H1 (cell line): ENCODE results near the gene GTF2A1. TPM values are rescaled to one million over a fixed set of nuclear protein-coding genes. Genes with fewer than 3 reads are reported as not detected.

Source experiments
- CTCF ChIA-PET: fragments of 300-600 bp; sonication (Branson Sonifier 250); formaldehyde crosslinking; loops from one replicate; lab custom pipeline; 2021; ENCODE audit not compliant: partially characterized antibody; lab: Charles Lee
- POLR2A ChIA-PET: fragments of 300-600 bp; sonication (Branson Sonifier 250); formaldehyde crosslinking; loops from one replicate; lab custom pipeline; 2021; ENCODE audit warnings: inconsistent platforms; ENCODE audit not compliant: partially characterized antibody; lab: Charles Lee
- DNase-seq, 2 experiments: peaks; one replicate each; pipeline versions ENCODE4 v3.0.0 to v3.0.0-alpha.2; 2010 to 2022; ENCODE audit warnings: low spot score in 2 of 2, low read depth in 1 of 2, mixed read lengths in 1 of 2
- FAIRE-seq: peaks from 2 replicates; lab custom pipeline; 2011; peaks lifted over from hg19 to GRCh38; lab: Jason Lieb, UNC
- H2AFZ ChIP-seq: 2 replicates; pipeline ENCODE4 v1.8.1; 2012; ENCODE audit warnings: low read length, inconsistent platforms
- H2AK5ac ChIP-seq: 2 replicates; pipeline ENCODE4 v1.6.1; 2013; ENCODE audit warnings: low read depth, low read length
- H2BK120ac ChIP-seq: replicated peaks from 2 replicates; pipeline ENCODE3; 2013; ENCODE audit warnings: low read depth, low read length, inconsistent platforms
- H2BK12ac ChIP-seq: 2 replicates; pipeline ENCODE4 v1.6.1; 2013; ENCODE audit warnings: low read depth, low read length
- H2BK15ac ChIP-seq: 2 replicates; pipeline ENCODE4 v1.6.1; 2013; ENCODE audit warnings: low read length
- H2BK20ac ChIP-seq: 2 replicates; pipeline ENCODE4 v1.6.1; 2013; ENCODE audit warnings: low read length
- H2BK5ac ChIP-seq: 2 replicates; pipeline ENCODE4 v1.6.1; 2013; ENCODE audit warnings: low read depth, low read length
- H3K14ac ChIP-seq: 2 replicates; pipeline ENCODE4 v1.6.1; 2013; ENCODE audit warnings: inconsistent platforms; ENCODE audit not compliant: insufficient read length
- H3K18ac ChIP-seq: 2 replicates; pipeline ENCODE4 v1.6.1; 2013; ENCODE audit warnings: low read length; ENCODE audit errors: extremely low read depth
- H3K23ac ChIP-seq: 2 replicates; pipeline ENCODE4 v1.6.1; 2013; ENCODE audit warnings: inconsistent platforms; ENCODE audit not compliant: insufficient read length
- H3K23me2 ChIP-seq: 2 replicates; pipeline ENCODE4 v1.6.1; 2013; ENCODE audit warnings: low read depth, low read length
- H3K27ac ChIP-seq: 2 replicates; pipeline ENCODE4 v1.6.1; 2011; ENCODE audit warnings: low read depth, low read length, inconsistent platforms
- H3K27me3 ChIP-seq, 4 experiments: replicated peaks in 1 of 4; 1 replicate in 1 of 4; 2 replicates in 3 of 4; pipeline versions ENCODE4 v1.6.1 to v1.8.1; 2011 to 2013; ENCODE audit warnings: low read length in 3 of 4, mild to moderate bottlenecking in 3 of 4, inconsistent platforms in 2 of 4, mixed read lengths in 2 of 4, moderate library complexity in 1 of 4; ENCODE audit not compliant: control insufficient read depth in 3 of 4, insufficient read depth in 3 of 4; ENCODE audit errors: extremely low read depth in 1 of 4
- H3K36me3 ChIP-seq, 4 experiments: 2 replicates each; pipeline versions ENCODE4 v1.6.1 to v1.8.1; 2011 to 2013; ENCODE audit warnings: mild to moderate bottlenecking in 4 of 4, low read length in 3 of 4, moderate library complexity in 2 of 4, control low read depth in 1 of 4, inconsistent platforms in 1 of 4; ENCODE audit not compliant: insufficient read depth in 4 of 4, control insufficient read depth in 2 of 4
- H3K4ac ChIP-seq: replicated peaks from 2 replicates; pipeline ENCODE3; 2013; ENCODE audit warnings: low read length, low read depth, mixed read lengths, inconsistent platforms; ENCODE audit not compliant: insufficient read length
- H3K4me1 ChIP-seq, 4 experiments: replicated peaks in 1 of 4; 1 replicate in 1 of 4; 2 replicates in 3 of 4; pipeline versions ENCODE4 v1.6.1 to v1.8.1; 2011 to 2013; ENCODE audit warnings: low read length in 3 of 4, inconsistent platforms in 2 of 4, mixed read lengths in 1 of 4; ENCODE audit not compliant: insufficient read depth in 4 of 4, control insufficient read depth in 3 of 4
- H3K4me2 ChIP-seq, 2 experiments: 2 replicates each; pipeline versions ENCODE4 v1.6.1 to v1.8.1; 2011 to 2013; ENCODE audit warnings: low read depth in 2 of 2, low read length in 2 of 2, control low read depth in 1 of 2, inconsistent platforms in 1 of 2, mild to moderate bottlenecking in 1 of 2; ENCODE audit not compliant: insufficient read depth in 1 of 2
- H3K4me3 ChIP-seq, 4 experiments: fragments of 200-600, 300-600 bp in 1 of 4; sonication (generic), shearing (Covaris generic), sonication (Bioruptor Twin) in 1 of 4; 2 replicates each; pipeline versions ENCODE4 v1.5.1 to v1.8.1; 2011 to 2016; ENCODE audit warnings: low read length in 4 of 4, low read depth in 3 of 4, control low read depth in 2 of 4, inconsistent platforms in 2 of 4, mild to moderate bottlenecking in 2 of 4, mixed read lengths in 1 of 4, moderate library complexity in 1 of 4; ENCODE audit not compliant: insufficient read depth in 2 of 4; ENCODE audit errors: extremely low read depth in 1 of 4
- H3K56ac ChIP-seq: replicated peaks from 2 replicates; pipeline ENCODE3; 2013; ENCODE audit warnings: low read depth, mild to moderate bottlenecking, mixed read lengths, low read length, inconsistent platforms; ENCODE audit not compliant: insufficient read length
- H3K79me1 ChIP-seq: 2 replicates; pipeline ENCODE4 v1.6.1; 2013; ENCODE audit warnings: low read depth, low read length, control low read depth
- H3K79me2 ChIP-seq, 2 experiments: 2 replicates each; pipeline versions ENCODE4 v1.6.1 to v1.8.1; 2012 to 2013; ENCODE audit warnings: low read length in 2 of 2, mild to moderate bottlenecking in 2 of 2, inconsistent platforms in 1 of 2; ENCODE audit not compliant: insufficient read depth in 2 of 2, control insufficient read depth in 1 of 2
- H3K9ac ChIP-seq, 4 experiments: replicated peaks in 1 of 4; 1 replicate in 1 of 4; 2 replicates in 3 of 4; pipeline versions ENCODE4 v1.6.1 to v1.8.1; 2011 to 2013; ENCODE audit warnings: low read depth in 3 of 4, low read length in 3 of 4, control low read depth in 2 of 4, mild to moderate bottlenecking in 2 of 4, moderate library complexity in 2 of 4, inconsistent platforms in 1 of 4; ENCODE audit errors: extremely low read depth in 1 of 4
- H3K9me3 ChIP-seq, 2 experiments: 2 replicates each; pipeline versions ENCODE4 v1.6.1 to v1.8.1; 2012 to 2013; ENCODE audit warnings: mild to moderate bottlenecking in 2 of 2, moderate library complexity in 2 of 2, control low read depth in 1 of 2, inconsistent platforms in 1 of 2, low read depth in 1 of 2, low read length in 1 of 2, mixed read lengths in 1 of 2; ENCODE audit not compliant: insufficient read depth in 2 of 2
- H4K20me1 ChIP-seq, 2 experiments: replicated peaks in 1 of 2; 2 replicates each; pipeline versions ENCODE3 to v1.8.1; 2011 to 2013; ENCODE audit warnings: inconsistent platforms in 2 of 2, low read length in 2 of 2, mild to moderate bottlenecking in 1 of 2; ENCODE audit not compliant: insufficient read depth in 2 of 2, control insufficient read depth in 1 of 2
- H4K5ac ChIP-seq: 2 replicates; pipeline ENCODE4 v1.6.1; 2013; ENCODE audit warnings: low read length, low read depth, mixed read lengths, inconsistent platforms; ENCODE audit not compliant: insufficient read length
- H4K8ac ChIP-seq: 2 replicates; pipeline ENCODE4 v1.8.0; 2013; ENCODE audit warnings: mild to moderate bottlenecking, moderate library complexity, low read length, inconsistent platforms; ENCODE audit not compliant: insufficient read depth; ENCODE audit errors: extremely low read depth
- H4K91ac ChIP-seq: replicated peaks from 2 replicates; pipeline ENCODE3; 2013; ENCODE audit warnings: low read length, mixed read lengths, inconsistent platforms; ENCODE audit not compliant: insufficient read length
- BCL11A ChIP-seq, 2 experiments: IDR thresholded peaks; one replicate each; pipeline ENCODE4 v1.6.1; 2011; ENCODE audit warnings: low read depth in 2 of 2, low read length in 2 of 2, mild to moderate bottlenecking in 2 of 2
- GABPA ChIP-seq: IDR thresholded peaks from 2 replicates; pipeline ENCODE4 v1.6.1; 2011; ENCODE audit warnings: mild to moderate bottlenecking, low read length, moderate library complexity, borderline replicate concordance; ENCODE audit not compliant: insufficient read depth
- KDM5A ChIP-seq: fragments of 200-600 bp; IDR thresholded peaks from 2 replicates; pipeline ENCODE4 v1.7.1; 2012; ENCODE audit warnings: mild to moderate bottlenecking, low read length, inconsistent platforms, mixed read lengths
- RAD21 ChIP-seq, 2 experiments: IDR thresholded peaks in 1 of 2; conservative IDR thresholded peaks in 1 of 2; 2 replicates each; pipeline ENCODE4 v1.6.1; 2011; ENCODE audit warnings: low read depth in 2 of 2, low read length in 2 of 2, improper control_type of control experiment in 1 of 2, inconsistent platforms in 1 of 2, mild to moderate bottlenecking in 1 of 2, moderate library complexity in 1 of 2
- SP1 ChIP-seq: IDR thresholded peaks from 2 replicates; pipeline ENCODE4 v1.6.1; 2011; ENCODE audit warnings: low read depth, low read length
- WGBS, 2 experiments: shearing (Covaris generic) in 1 of 2; methylation state at CpG; one replicate each; pipeline versions ENCODE4 v1.1.6 to v1.1.7; 2013 to 2015; ENCODE audit warnings: low lambda C conversion rate in 2 of 2, mixed read lengths in 2 of 2, inconsistent platforms in 1 of 2, low coverage in 1 of 2, missing lambda C conversion rate in 1 of 2; ENCODE audit not compliant: insufficient replicate concordance in 2 of 2, insufficient coverage in 1 of 2, insufficient read length in 1 of 2; ENCODE audit errors: extremely low coverage in 1 of 2, missing lambda C conversion rate in 1 of 2; 5-methylcytosine and 5-hydroxymethylcytosine counted together
- polyA plus RNA-seq, 7 experiments: library from polyadenylated mRNA; depleted of rRNA in 3 of 7; stranded (reverse) in 5 of 7; unstranded in 2 of 7; fragments of >200 nt in 5 of 7; fragments of 200-250 nt in 2 of 7; gene quantifications; 1 replicate in 5 of 7; 2 replicates in 1 of 7; 4 replicates in 1 of 7; pipeline versions ENCODE4 v1.2.1 to v1.2.3, GENCODE V29; 2011 to 2013; ENCODE audit warnings: missing spikeins in 2 of 7, mixed read lengths in 2 of 7
- total RNA-seq: library from RNA; stranded (reverse); fragmentation: NEBNext Ultra II Directional; extraction: Animal tissue kit (Norgen Biotek cat#: 25700); gene quantifications from 2 replicates; pipeline ENCODE4 v1.2.1, GENCODE V29; 2021
- TF ChIP-seq, protein P1 (sequence below): IDR thresholded peaks from 2 replicates; pipeline ENCODE4 v1.6.1; 2012; ENCODE audit warnings: inconsistent platforms

The GTF2A1 gene
- total and polyA plus RNA-seq, 2 of the 8 experiments (the other 6 are each of a cell fraction or from before 2014, with no cell fraction given): 24.1 to 57.8 TPM

- Histone ChIP-seq H2BK12ac (no peak overlapping the region), H4K20me1 (no peaks in the 10 kb centered on the region), H3K4me3 (no peak overlapping the region), H3K14ac (no peak overlapping the region), H3K4me2 (no peak overlapping the region), H3K18ac (no peak overlapping the region), H4K5ac (no peak overlapping the region), H4K91ac (no peak overlapping the region), H2BK5ac (no peak overlapping the region), H3K9ac (no peak overlapping the region), H3K27ac (no peak overlapping the region), H3K4me1 (no peaks in the 10 kb centered on the region), H2AK5ac (no peak overlapping the region), H3K23ac (no peak overlapping the region), H2BK15ac (no peak overlapping the region), H2BK20ac (no peak overlapping the region), H3K56ac (no peak overlapping the region), H3K23me2 (no peaks in the 10 kb centered on the region), H3K9me3 (no peaks in the 10 kb centered on the region), H4K8ac (no peak overlapping the region), H3K79me1 (no peaks in the 10 kb centered on the region), H3K4ac (no peak overlapping the region), H2BK120ac (no peak overlapping the region), H3K27me3 (no peaks in the 10 kb centered on the region), H3K36me3 (no peaks in the 10 kb centered on the region), H2AFZ (no peak overlapping the region), H3K79me2 (no peaks in the 10 kb centered on the region)
- ChIA-PET POLR2A (no interaction called here), CTCF (interaction anchor here (1.0 to 2.9 kb wide), 5 partner anchors 8 to 61 kb away, joined by 3 to 13 read pairs (median 3); no protein-coding TSS in a partner anchor)
- no peak for DNase-seq
- TF ChIP-seq, protein P1, sequence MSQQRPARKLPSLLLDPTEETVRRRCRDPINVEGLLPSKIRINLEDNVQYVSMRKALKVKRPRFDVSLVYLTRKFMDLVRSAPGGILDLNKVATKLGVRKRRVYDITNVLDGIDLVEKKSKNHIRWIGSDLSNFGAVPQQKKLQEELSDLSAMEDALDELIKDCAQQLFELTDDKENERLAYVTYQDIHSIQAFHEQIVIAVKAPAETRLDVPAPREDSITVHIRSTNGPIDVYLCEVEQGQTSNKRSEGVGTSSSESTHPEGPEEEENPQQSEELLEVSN: no peak
- no peak for TF ChIP-seq BCL11A (IDR thresholded peaks at IDR 0.05; ENCODE audit: low read depth in 2 of 2, low read length in 2 of 2)
- no peak for TF ChIP-seq GABPA
- no peak for TF ChIP-seq KDM5A
- TF ChIP-seq RAD21 (IDR thresholded peaks at IDR 0.05 in 1 of 2, conservative IDR thresholded peaks at IDR 0.05 in 1 of 2; ENCODE audit: low read depth in 2 of 2, low read length in 2 of 2): no peak
- no peak for TF ChIP-seq SP1
- 96% methylated on average over 1 of the region's 1 CpG; no CpG with 5 or more reads in 1 of the 2 experiments for WGBS, 2 experiments
- FAIRE-seq: no peak
These were observed 67.6 kb downstream of the GTF2A1 start for GRCh38 chr14:81153187-81153586.
